ENCODE data around the gene ITGAL. TPM values are rescaled to one million over a fixed set of nuclear protein-coding genes. Genes with fewer than 3 reads are reported as not detected.
A peak's percentile ranks its signal among the peaks of the same experiment; 100 is the strongest.

Gene ITGAL
- total RNA-seq, 6 experiments from 2014 or later, result not detected

- Mint-ChIP-seq H3K9me3 (no peaks in the 10 kb centered on the region), H3K27me3 (ENCODE audit: insufficient read depth) (no peaks in the 10 kb centered on the region; the same call in none of the 2 replicates), H3K27ac (peak within 1 kb of the TSS; percentile 84), H3K36me3 (ENCODE audit: low read depth) (peaks cover 11% of the 10 kb centered on the region), H3K4me1 (ENCODE audit: low read depth) (peaks cover 17% of the 10 kb centered on the region), H3K4me3 (peak within 1 kb of the TSS; percentile 90)
- TF ChIP-seq CTCF (IDR thresholded peaks at IDR 0.05), result peak; percentile 44
- peak; percentile 98 for DNase-seq
Measured at GRCh38 chr16:30557957-30558788, 85.6 kb downstream of the ITGAL start, which contains the start of gene ZNF764. Gene ZNF764, minus strand, starts transcription at chr16:30558374. Its CDS starts 192 bp downstream, at chr16:30558182.

- no peaks in the 10 kb centered on the region for H3K9me3 Mint-ChIP-seq
- H3K36me3 Mint-ChIP-seq (ENCODE audit: low read depth), result peaks cover 11% of the 10 kb centered on the region
- DNase-seq, result no peak
- H3K27me3 Mint-ChIP-seq (ENCODE audit: insufficient read depth), result no peaks in the 10 kb centered on the region; the same call in none of the 2 replicates
- H3K4me1 Mint-ChIP-seq (ENCODE audit: low read depth), result peaks cover 17% of the 10 kb centered on the region
- peak overlapping the region; percentile 90 for H3K4me3 Mint-ChIP-seq
- peak overlapping the region; percentile 84 for H3K27ac Mint-ChIP-seq
- no peak for TF ChIP-seq CTCF (IDR thresholded peaks at IDR 0.05)
Measured at GRCh38 chr16:30558789-30559377, 86.3 kb downstream of the ITGAL start.

GRCh38 chr16:30559690-30560089 is 87.1 kb downstream of the ITGAL start:
- Mint-ChIP-seq H3K27me3 (ENCODE audit: insufficient read depth) (peaks cover 1% of the 10 kb centered on the region), H3K4me3 (no peak overlapping the region), H3K27ac (no peak overlapping the region), H3K36me3 (ENCODE audit: low read depth) (peaks cover 6% of the 10 kb centered on the region), H3K9me3 (no peaks in the 10 kb centered on the region), H3K4me1 (ENCODE audit: low read depth) (peaks cover 17% of the 10 kb centered on the region)
- DNase-seq, result no peak
- TF ChIP-seq CTCF (IDR thresholded peaks at IDR 0.05), result no peak

- Mint-ChIP-seq H3K9me3 (no peaks in the 10 kb centered on the region), H3K27me3 (ENCODE audit: insufficient read depth) (peaks cover 4% of the 10 kb centered on the region), H3K36me3 (ENCODE audit: low read depth) (peaks cover 2% of the 10 kb centered on the region), H3K4me1 (ENCODE audit: low read depth) (peaks cover 14% of the 10 kb centered on the region), H3K27ac (no peak overlapping the region), H3K4me3 (no peak overlapping the region)
- TF ChIP-seq CTCF (IDR thresholded peaks at IDR 0.05), result no peak
- no peak for DNase-seq
Measured at GRCh38 chr16:30561089-30561816, 88.7 kb downstream of the ITGAL start.

- H3K9me3 Mint-ChIP-seq, result no peaks in the 10 kb centered on the region
- no peak overlapping the region for H3K4me3 Mint-ChIP-seq
- H3K36me3 Mint-ChIP-seq (ENCODE audit: low read depth), result no peaks in the 10 kb centered on the region
- H3K27ac Mint-ChIP-seq, result no peak overlapping the region
- H3K4me1 Mint-ChIP-seq (ENCODE audit: low read depth), result peaks cover 12% of the 10 kb centered on the region; the same call in 1 of the 2 replicates
- no peak for TF ChIP-seq CTCF (IDR thresholded peaks at IDR 0.05)
- peaks cover 4% of the 10 kb centered on the region for H3K27me3 Mint-ChIP-seq (ENCODE audit: insufficient read depth)
- DNase-seq, result no peak
Measured at GRCh38 chr16:30562021-30562420, 89.5 kb downstream of the ITGAL start.
